ENCODE results near the gene MAD2L1BP.

The MAD2L1BP gene

GRCh38 chr6:43613721-43614395, 21.8 kb upstream of the MAD2L1BP start:
- H3K4me1 ChIP-seq (ENCODE audit: control insufficient read depth in 1 of 2, insufficient read depth in 1 of 2, low read depth in 1 of 2, low read length in 1 of 2) = no peaks in the 10 kb centered on the region
- TF ChIP-seq CTCF (IDR thresholded peaks at IDR 0.05) = no peak
- no peaks in the 10 kb centered on the region for H3K9me3 ChIP-seq
- no peak overlapping the region for H3K27ac ChIP-seq
- H3K36me3 ChIP-seq = peaks cover 55% of the 10 kb centered on the region
- no peak overlapping the region for H3K4me3 ChIP-seq (ENCODE audit: low read depth in 1 of 2, low read length in 1 of 2)
- no peaks in the 10 kb centered on the region for H3K27me3 ChIP-seq

GRCh38 chr6:43614396-43614730, 21.3 kb upstream of the MAD2L1BP start:
- no peak for TF ChIP-seq CTCF (IDR thresholded peaks at IDR 0.05)
- Histone ChIP-seq H3K36me3 (peaks cover 57% of the 10 kb centered on the region), H3K27me3 (no peaks in the 10 kb centered on the region), H3K27ac (no peak overlapping the region), H3K9me3 (no peaks in the 10 kb centered on the region), H3K4me3 (ENCODE audit: low read depth in 1 of 2, low read length in 1 of 2) (no peak overlapping the region), H3K4me1 (ENCODE audit: control insufficient read depth in 1 of 2, insufficient read depth in 1 of 2, low read depth in 1 of 2, low read length in 1 of 2) (no peaks in the 10 kb centered on the region)

GRCh38 chr6:43616725-43617472, 18.7 kb upstream of the MAD2L1BP start:
- no peak for TF ChIP-seq CTCF (IDR thresholded peaks at IDR 0.05)
- H3K4me1 ChIP-seq (ENCODE audit: control insufficient read depth in 1 of 2, insufficient read depth in 1 of 2, low read depth in 1 of 2, low read length in 1 of 2) = no peaks in the 10 kb centered on the region
- H3K36me3 ChIP-seq = peaks cover 64% of the 10 kb centered on the region
- H3K27me3 ChIP-seq = no peaks in the 10 kb centered on the region
- no peak overlapping the region for H3K4me3 ChIP-seq (ENCODE audit: low read depth in 1 of 2, low read length in 1 of 2)
- H3K9me3 ChIP-seq = no peaks in the 10 kb centered on the region
- H3K27ac ChIP-seq = no peak overlapping the region

- H3K36me3 ChIP-seq = peaks cover 83% of the 10 kb centered on the region
- H3K27me3 ChIP-seq = no peaks in the 10 kb centered on the region
- no peaks in the 10 kb centered on the region for H3K9me3 ChIP-seq
- peaks cover 3 to 6% of the 10 kb centered on the region in 2 experiments for H3K4me1 ChIP-seq (ENCODE audit: control insufficient read depth in 1 of 2, insufficient read depth in 1 of 2, low read depth in 1 of 2, low read length in 1 of 2)
- TF ChIP-seq CTCF (IDR thresholded peaks at IDR 0.05) = no peak
- no peak overlapping the region for H3K4me3 ChIP-seq (ENCODE audit: low read depth in 1 of 2, low read length in 1 of 2)
- no peak overlapping the region for H3K27ac ChIP-seq
Measured at GRCh38 chr6:43621078-43621835, 14.4 kb upstream of the MAD2L1BP start.

GRCh38 chr6:43621836-43622180, 13.8 kb upstream of the MAD2L1BP start:
- Histone ChIP-seq H3K27me3 (no peaks in the 10 kb centered on the region), H3K4me3 (ENCODE audit: low read depth in 1 of 2, low read length in 1 of 2) (no peak overlapping the region), H3K27ac (no peak overlapping the region), H3K9me3 (no peaks in the 10 kb centered on the region), H3K4me1 (ENCODE audit: control insufficient read depth in 1 of 2, insufficient read depth in 1 of 2, low read depth in 1 of 2, low read length in 1 of 2) (peaks cover 8 to 10% of the 10 kb centered on the region in 2 experiments), H3K36me3 (peaks cover 82% of the 10 kb centered on the region)
- no peak for TF ChIP-seq CTCF (IDR thresholded peaks at IDR 0.05)
